Daoy (cell line): ENCODE results near the gene NUP88. TPM values are rescaled to one million over a fixed set of nuclear protein-coding genes. Genes with fewer than 3 reads are reported as not detected.

ENCODE experiments used
- DNase-seq: peaks from one replicate; pipeline ENCODE4 v3.0.0-alpha.2; 2015; ENCODE audit warnings: low read depth
- total RNA-seq: library from RNA; depleted of rRNA; stranded (reverse); fragments of >200 nt; shearing (Covaris generic); gene quantifications from 2 replicates; pipeline ENCODE4 v1.2.3, GENCODE V29; 2014; rRNA removed

Gene NUP88
- total RNA-seq, 1 experiment from 2014 or later = 198 TPM

DNA sequence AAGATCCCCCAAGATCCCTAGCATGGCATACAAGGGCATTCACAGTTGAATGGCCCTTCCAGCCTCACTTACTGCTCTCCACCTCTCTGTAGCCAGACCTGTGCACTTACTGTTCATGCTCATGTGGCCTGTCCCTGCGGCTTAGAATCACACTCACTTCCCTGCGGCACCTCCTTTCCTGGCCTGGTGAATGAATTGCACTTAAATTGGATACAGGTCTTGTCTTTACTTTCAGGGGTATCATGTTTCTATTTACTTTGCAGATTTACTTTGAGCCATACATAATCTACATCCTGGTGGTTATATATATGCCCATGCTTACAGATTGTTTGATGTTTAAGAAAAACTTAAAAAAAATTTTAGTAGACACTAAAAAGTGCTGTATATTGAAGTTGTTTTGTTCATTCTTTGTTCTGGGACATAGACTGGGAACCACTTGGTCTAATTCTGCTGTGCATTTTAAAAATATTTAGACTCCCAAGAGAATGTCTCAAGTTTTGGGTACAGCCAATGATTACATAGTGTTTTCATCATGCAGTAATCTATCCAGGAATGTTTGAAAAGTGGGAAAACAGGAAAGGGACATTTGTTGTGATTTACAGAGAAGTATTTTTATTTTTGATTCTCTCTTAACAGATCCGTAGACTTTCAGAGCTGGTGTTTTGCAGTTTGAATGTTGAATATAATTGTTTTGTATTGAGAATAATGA, 63.9 kb downstream of the NUP88 start:
- no peak for DNase-seq

- DNase-seq = no peak
These were observed 64.5 kb downstream of the NUP88 start for GRCh38 chr17:5354886-5355415.

DNA sequence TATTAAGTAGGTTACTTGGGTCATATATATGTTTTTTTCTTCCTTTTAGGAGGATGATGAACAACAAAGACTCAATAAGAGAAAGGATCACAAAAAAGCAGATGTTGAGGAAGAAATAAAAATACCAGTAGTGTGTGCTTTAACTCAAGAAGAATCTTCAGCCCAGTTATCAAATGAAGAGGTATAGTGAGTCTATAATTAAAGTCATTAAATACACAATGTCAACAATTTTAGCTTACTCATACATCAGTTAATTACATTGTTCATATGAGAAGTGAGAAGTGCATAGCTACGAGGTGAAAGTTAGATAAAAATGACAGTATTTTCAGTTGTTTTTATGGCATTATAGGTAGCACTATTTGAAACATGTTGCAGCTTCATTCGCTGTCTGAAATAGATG, 65.2 kb downstream of the NUP88 start:
- DNase-seq = no peak

- DNase-seq = no peak
These were observed 66.7 kb downstream of the NUP88 start for GRCh38 chr17:5352681-5353289.

DNA sequence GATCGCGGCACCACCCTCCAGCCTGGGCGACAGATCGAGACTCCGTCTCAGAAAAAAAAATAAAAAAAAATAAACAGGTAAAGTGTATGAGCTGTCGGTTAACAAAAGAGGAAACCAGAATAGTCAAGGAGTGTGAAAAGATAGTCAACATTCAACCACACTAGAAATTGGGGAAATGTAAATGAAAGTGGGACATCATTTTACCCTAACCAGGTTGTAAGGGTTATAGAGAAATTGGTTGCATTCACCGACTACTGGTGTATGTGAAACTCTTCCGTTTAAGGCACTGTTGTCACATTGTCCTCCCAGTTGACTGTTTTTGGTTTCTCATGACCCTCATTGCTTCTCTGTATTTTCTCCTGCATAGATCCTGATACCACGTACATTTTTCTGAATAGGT, 74.5 kb downstream of the NUP88 start:
- DNase-seq = no peak

Other genes starting within 250 kb of the NUP88 start
- gene ZNF594, start 227.8 kb downstream of the NUP88 start, total RNA-seq = 4.5 and 6.5 TPM in 2 replicates
- gene SCIMP, start 184.8 kb downstream of the NUP88 start, total RNA-seq = not detected in 2 replicates
- gene RABEP1, start 137.4 kb downstream of the NUP88 start, total RNA-seq = 36.9 and 45.7 TPM in 2 replicates
- 100.0 and 119 TPM in 2 replicates for gene RPAIN, start 520 bp upstream of the NUP88 start, total RNA-seq
- gene C1QBP, start 19.5 kb upstream of the NUP88 start, total RNA-seq = 709 and 891 TPM in 2 replicates
- 8.9 and 10.9 TPM in 2 replicates for gene DHX33, start 49.3 kb upstream of the NUP88 start, total RNA-seq
- gene DERL2, start 66.5 kb upstream of the NUP88 start, total RNA-seq = 53.5 and 54.1 TPM in 2 replicates
- gene MIS12, start 66.9 kb upstream of the NUP88 start, total RNA-seq = 19.9 and 27.3 TPM in 2 replicates
- gene NLRP1, start 164.8 kb upstream of the NUP88 start, total RNA-seq = 38.9 and 41.6 TPM in 2 replicates